ENCODE data around the gene GALNT10.

DNA sequence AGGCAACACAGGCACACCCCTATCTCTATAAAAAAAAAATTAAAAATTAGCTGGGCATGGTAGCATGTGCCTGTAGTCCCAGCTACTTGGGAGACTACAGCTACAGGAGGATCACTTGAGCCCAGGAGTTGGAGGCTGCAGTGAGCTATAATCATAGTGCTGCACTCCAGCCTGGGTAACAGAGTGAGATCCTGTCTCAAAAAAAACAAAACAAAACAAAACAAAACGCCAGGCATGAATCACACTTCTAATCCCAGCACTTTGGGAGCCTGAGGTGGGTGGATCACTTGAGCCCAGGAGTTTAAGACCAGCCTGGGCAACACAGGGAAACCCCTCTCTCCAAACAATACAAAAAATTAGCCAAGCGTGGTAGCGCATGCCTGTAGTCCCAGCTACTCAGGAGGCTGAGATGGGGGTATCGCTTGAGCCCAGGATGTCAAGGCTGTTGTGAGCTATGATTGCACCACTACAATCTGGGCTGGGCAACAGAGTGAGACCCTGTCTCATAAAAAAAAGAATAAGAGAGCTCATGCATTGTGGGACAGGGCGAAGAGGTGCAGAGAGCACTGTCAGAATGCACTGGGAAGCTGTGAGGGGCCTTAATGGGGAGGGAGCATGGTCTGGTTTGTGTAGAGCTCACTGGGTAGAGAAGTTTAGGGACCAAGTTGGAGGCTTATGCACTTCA is 246.9 kb downstream of the GALNT10 start:
- TF ChIP-seq CBFB (IDR thresholded peaks at IDR 0.05; ENCODE audit: low read depth), result no peak
- TF ChIP-seq, protein P1, sequence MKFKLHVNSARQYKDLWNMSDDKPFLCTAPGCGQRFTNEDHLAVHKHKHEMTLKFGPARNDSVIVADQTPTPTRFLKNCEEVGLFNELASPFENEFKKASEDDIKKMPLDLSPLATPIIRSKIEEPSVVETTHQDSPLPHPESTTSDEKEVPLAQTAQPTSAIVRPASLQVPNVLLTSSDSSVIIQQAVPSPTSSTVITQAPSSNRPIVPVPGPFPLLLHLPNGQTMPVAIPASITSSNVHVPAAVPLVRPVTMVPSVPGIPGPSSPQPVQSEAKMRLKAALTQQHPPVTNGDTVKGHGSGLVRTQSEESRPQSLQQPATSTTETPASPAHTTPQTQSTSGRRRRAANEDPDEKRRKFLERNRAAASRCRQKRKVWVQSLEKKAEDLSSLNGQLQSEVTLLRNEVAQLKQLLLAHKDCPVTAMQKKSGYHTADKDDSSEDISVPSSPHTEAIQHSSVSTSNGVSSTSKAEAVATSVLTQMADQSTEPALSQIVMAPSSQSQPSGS (IDR thresholded peaks at IDR 0.05; ENCODE audit: low read length), result no peak
